NCI-H2171 treated with DMSO at 0.1 percent for 48 hours (cell line): ENCODE results near the gene WNT3A.

Experiments used
- DNase-seq: peaks from one replicate; lab custom pipeline; 2025; lab: John Stamatoyannopoulos, UW

Gene WNT3A

DNA sequence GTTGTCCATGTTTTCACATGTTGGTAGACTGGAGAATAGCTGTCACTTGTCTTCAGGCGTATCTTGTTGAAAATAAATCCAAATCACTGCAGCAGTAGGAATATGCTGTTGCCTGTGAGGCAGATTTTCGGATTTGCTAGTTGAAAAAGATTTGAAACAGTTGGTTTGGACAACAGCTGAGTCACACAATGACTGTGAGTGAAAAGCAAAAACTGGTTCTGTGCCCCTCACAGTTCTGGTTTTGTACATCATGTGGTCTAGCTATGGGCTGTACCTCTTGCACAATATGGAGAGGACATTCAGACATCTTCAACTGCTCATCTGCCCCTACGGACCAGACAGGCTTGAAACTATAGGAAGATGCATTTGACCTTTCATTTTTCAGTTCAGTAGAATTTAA is 77.5 kb downstream of the WNT3A start:
- no peak for DNase-seq

DNA sequence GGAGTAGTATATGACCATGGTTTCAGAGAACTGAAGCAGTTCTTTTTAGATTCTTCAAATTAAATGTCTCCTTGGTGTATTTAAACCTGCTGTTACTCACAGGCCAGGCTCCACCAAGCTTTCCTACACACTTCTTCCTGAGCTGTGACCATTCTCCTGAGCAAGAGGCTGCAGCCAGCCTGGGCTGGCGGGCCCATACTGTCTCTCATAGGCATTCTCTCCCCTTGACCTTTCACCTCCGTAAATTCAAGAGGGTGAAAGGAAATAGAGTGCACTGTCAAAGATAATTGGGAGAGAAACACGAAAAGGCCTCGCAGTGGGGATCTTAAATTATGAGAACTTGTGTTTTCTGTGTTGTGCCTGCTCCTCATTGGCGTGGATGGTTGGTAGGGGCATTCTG is 78.0 kb downstream of the WNT3A start:
- DNase-seq, result no peak

DNA sequence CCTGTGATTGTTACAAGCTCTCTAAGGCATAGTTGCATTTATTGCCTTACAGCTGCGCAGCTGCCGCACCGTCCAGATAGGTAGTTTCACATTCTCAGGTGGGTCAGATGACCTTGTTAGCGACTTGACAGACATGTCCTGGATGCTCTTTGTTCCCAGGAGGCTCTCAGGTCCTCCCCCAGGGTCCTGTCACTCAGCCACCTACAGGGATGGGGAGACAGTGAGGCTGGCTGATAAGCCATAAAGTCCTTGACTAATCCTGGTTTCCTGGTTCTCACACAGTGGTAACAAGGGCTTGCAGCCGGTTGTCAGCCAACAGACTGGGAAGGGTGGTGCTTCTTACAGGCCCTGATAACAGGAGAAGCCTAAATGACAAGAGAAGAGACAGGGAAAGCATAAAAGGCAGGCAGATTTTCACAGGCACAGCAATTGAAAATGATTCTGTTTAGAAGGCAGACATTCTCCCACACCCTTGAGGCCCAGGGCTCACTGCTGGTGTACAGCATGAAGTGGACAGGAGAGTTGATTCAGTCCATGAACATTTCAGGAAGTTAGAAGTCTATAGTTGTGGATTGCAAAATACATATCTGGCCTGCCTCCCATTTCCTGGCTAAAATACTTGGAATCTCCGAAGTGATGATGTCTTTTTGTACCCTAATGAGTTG is 78.6 kb downstream of the WNT3A start:
- no peak for DNase-seq

DNA sequence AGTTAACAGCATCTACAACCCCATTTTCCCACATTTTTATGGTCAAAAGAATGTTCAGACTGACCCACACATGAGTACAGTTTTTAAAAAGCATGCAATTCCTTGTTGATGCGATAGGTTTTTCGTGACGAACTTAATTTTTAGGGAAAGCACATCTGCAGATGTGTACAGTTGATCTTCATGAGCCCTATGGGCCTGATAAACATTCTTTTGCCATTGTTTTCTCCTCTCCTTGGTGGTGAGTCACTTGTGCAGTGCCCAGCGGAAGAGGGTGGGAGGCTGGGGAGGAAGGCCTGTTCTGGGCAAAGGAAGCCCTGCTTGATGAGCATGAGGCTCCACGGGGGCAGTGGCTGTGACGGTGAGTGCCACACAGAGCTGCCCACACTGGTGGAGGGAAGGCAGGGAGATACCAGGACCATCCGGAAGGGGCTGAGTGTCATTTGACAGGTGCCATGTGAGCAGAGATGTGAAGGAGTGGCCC is 81.0 kb downstream of the WNT3A start:
- DNase-seq, result no peak

DNA sequence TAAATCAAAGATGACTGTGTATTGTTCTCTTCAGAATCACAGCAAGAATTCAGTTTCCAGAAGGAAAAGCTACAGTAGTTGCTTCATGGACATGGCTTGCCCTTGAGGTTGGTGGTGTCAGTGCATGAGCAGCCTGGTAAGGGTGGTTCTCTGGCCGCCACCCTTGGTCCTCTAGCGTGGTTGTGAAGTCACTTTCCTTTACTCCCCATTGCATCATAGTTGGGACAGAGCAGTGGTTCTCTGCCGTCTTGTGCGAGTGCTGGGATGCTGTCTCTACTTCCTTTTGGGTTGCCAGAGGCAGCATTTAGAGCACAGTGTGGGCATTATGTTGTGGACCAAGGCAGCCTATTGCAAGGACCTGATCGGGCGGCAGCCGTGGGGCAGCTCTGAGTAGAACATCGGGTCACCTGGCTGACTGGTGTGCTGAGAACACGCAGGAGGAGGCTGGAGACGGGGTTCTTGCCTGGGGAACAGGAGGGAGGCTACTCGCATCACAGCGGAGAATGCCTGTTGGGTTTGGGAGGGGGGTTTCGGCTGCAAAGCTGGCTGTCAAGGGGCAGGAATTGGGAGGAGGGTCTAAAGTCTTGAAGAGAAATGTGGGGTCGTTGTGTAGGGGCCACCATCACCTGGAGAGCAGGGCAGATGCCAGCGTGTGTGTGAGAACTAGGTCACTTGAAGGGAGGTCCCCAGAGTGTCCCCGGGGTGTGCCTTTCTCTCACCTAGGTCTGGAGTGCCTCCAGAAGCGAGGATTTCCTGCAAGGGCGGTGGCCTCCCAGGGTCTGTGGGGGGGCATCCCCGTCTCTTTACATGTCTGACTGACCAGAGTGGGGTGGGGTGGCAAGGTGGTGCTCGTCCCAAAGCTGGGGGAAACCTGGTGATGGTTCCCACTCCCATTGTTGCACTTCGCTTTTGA is 82.0 kb downstream of the WNT3A start:
- no peak for DNase-seq

DNA sequence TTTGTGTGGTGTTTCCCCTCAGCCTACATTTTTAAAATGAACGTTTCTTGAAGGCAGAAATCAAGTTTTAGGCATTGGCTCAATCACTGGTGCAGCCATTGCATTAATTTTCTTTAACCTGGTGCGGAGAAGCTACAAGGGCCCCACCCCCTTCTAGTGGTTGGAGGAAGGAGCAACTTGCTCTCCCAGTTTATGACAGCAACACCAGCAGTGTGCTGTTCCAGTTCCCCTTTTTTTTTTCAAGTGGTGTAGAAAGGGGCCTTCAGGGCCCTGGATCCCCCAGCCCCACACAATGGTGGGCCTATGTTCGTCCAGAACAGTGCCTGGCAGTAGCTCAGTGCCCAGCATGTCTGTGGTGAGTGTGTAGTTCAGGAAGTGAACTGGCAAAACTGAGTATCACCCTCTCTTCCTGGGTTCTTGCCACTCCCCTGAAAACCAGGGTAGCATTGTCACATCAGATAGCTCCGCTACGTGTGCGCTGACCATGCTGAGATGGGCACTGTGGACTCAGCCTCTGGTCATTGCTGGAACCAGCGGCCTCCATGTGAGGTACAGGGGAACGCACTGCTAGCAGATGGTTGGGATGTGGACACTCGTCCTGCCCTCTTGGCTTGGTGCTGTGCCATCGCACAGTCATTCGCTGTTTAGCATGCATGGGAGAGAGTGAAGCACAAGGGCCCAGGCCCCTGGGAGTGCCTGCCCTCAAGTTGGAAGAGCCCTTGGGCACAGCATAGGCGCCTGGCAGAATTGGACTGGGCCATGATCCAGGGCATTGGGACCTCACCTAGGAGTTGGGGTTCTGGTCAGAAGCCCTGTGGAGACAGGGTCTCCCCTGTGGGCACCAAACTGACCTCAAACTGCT is 83.0 kb downstream of the WNT3A start:
- DNase-seq, result no peak

DNA sequence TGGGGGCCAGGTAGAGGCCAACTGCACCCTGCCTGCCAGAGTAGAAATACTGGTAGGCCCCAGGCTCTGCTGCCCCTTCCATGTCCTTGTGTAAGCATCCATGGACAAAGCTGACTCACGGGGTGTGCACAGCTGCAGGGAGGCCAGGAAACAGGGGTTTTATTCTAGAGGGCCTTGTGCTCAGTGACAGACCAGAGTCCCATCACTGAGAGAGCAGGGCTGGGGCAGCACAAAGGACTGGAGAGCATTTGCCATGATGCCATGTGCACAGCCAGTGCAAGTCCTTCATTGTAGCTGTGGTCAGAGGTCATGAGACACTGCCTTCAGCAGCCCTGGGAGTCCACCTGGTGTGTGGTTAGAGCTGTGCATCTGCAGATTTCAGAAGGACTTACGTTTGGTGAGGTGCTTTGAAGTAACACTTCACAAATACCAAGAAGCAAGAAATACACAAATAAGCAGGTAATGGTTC is 83.8 kb downstream of the WNT3A start:
- no peak for DNase-seq

DNA sequence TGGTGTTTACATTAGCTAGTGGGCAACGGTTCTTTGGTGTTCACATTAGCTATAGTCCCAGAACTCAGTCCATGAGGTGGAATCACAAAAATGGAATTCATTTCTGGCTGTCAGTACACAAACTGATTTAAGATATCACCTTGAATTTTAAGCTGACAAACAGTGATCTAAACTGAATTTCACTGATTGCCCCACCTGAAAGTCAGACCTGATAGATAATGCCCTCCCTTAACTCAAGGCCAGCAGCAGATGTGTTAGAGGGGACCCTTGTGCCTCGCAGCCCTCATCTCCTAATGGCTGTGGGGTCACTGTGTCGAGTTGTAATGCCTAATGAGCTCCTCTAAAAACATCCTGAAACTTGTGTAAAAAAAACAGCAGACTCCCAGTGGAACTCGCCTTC is 84.3 kb downstream of the WNT3A start:
- no peak for DNase-seq

DNA sequence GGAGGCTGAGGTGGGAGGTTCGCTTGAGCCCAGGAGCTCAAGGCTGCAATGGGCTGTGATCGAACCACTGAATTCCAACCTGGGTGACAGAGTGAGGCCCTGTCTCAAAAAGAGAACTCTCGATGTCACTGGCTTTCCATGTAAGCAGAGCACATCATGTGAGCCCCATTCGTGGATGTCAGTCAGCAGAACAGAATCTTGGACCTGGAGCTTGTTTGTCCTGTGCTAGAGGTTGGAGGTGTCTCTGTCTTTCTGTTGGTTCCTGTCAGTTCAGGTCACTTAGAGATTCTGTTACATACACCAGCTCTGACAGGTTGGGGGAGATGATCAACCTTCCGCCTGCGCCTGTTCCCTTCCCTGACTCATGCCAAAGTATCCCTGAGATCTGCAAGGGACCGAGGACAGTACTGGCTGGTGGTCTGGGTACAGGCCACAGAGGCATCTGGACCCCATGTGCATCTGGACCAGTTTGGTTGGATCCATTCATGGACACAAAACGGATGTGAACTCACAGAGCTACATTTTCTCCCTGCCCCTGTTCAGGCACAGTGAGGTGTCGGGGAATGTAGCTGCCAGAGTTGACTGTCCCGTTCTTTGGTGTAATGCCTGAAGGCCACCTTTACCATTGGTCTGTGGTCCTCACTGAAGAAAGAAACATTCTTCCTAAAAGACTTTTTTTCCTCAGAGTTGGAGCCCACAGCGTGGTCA is 85.7 kb downstream of the WNT3A start:
- no peak for DNase-seq

DNA sequence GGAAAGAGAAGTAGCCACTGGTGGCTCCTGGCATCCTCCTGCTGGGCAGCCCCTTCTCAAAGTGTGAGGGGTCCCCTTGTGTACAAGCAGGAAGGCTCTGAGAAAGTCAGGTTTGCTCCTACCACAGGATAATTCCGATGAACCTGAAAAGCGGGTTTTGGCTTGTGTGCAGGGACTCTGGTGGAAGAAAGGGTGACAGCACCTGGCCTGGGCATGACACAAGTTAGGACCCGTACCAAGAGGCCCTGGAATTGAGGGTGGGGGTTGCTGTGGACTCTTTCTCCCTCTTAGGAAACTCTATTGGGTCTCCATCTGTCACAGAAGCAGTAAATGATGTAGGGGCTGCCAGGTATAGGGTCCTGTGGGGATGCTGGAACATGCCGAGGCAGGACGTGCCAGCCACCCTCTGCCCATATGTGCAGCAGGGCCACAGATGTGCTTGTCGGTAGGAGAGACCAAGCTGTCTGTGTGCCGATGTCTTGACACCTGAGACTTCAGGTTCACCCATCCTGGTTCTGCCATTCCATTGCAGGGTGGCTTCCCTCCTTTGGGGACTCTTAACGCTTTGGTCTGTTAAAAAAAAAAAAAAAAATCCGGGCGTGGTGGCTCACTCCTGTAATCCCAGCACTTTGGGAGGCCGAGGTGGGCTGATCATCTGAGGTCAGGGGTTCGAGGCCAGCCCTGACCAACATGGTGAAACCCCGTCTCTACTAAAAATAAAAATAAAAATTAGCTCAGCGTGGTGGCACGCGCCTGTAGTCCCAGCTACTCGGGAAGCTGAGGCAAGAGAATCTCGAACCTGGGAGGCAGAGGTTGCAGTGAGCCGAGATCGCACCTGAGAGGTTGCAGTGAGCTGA is 86.5 kb downstream of the WNT3A start:
- peak; percentile 96 for DNase-seq

DNA sequence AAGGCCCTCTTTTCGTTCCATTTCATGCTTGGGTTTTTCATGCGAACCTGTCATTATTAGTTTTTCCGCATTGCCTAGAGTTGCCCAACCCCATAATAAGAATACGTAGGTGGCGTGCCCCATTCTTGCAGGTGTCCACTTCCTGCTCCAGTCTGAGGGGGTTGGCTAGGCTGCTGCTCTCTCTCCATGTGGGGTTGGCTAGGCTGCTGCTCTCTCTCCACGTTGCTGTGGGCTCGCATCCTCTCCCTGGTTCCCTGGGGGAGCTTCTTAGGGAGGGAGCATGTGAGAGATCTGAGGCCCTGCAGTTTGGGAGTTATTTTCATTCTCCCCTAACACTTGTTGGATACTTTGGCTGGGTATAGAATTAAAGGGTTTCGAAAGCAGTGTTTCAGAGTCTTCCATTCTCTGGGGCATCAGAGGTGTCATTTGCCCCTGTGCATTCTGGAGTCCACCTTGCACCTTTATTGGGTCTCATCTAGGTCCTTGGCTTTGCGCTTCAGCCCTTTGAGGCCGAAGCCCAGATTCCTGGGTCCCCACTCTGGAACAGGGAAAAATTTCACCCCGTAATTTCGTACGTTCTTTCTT is 87.7 kb downstream of the WNT3A start:
- DNase-seq, result no peak

DNA sequence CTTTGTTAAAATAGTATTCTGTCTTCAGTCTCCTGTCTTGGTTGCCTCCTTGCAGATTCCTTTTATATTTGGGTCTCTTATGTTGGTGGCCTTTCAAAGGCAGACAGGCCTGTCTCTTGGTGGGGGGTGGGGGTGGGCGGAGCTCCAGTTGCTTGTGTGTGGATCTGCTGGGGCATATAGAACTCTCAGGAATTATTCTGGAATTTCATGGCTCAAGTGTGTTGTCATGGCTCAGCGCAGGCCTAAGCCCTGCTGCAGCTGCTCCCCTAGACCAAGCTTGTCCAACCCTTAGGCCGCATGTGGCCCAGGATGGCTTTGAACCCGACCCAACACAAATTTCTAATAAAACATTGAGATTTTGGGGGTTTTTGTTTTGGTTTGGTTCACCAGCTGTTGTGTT is 88.4 kb downstream of the WNT3A start:
- DNase-seq, result no peak

DNA sequence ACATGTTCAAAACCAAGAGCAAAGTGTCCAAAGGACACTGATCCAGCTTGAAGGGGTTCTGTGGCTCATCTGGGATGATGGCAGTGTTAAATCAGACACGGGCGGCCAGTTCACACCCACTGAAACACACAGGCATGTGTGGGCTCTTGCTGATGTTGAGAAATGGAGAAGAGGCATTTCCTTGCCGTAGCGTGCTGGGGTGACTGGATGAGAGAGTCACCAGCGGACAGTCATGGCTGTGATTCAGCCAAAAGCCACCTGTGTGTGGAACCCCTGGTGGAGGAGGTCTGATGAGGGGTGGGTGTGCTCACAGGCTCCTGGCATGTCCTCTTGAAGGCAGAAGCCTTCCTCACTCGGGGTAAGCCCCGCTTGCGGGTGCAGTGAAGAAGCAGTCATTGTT is 89.1 kb downstream of the WNT3A start:
- no peak for DNase-seq

DNA sequence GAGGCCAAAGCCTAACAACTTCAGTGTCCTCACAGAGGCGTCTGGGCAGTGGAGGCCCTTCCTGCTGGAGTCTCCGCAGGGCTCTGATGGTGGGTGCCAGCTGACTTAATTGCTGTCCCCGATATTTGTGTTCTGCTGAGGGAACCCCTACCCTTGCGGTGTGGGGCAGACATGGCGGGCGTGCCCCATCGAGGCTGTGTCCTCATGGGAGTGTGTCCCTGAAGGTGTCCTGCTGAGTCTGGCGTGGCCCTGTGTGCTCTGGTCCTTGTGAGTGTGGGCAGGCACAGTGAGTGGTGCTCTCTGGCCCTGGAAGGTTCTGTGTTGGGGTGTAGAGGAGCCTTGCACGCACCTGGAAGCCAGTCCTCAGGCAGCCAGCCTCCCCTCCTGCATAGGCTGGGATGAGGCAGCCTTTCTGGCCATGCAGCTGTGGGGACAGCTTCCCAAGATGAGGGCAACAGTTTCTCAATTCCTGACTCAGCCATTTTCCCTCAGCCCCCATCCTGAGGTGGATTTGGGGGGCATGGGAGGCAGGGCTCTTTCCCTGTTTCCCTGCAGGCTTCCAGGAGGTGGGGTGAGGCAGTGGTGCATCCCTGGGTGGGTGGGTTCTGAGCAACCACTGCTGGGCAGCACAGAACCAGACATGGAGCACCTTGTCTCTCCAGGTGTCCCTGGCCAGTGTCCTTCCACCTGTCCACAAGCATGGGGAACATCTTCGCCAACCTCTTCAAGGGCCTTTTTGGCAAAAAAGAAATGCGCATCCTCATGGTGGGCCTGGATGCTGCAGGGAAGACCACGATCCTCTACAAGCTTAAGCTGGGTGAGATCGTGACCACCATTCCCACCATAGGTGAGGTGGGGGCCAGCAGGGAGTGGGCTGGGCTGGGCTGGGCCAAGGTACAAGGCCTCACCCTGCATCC is 89.9 kb downstream of the WNT3A start:
- no peak for DNase-seq

DNA sequence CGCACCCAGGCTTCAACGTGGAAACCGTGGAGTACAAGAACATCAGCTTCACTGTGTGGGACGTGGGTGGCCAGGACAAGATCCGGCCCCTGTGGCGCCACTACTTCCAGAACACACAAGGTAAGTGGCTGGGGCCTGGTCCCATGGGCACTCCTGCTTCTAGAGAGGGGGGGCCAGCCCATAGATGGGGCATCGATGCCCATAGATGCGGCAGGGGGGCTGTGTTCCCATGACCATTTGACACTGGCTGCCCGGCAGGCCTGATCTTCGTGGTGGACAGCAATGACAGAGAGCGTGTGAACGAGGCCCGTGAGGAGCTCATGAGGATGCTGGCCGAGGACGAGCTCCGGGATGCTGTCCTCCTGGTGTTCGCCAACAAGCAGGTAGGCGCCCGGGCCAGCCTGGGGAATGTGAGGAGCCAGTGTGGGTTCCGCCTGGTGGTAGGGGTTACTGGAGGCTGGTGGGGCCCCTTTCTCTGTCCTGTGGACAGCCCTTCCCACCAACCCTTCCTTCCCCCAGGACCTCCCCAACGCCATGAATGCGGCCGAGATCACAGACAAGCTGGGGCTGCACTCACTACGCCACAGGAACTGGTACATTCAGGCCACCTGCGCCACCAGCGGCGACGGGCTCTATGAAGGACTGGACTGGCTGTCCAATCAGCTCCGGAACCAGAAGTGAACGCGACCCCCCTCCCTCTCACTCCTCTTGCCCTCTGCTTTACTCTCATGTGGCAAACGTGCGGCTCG is 90.7 kb downstream of the WNT3A start:
- no peak for DNase-seq

DNA sequence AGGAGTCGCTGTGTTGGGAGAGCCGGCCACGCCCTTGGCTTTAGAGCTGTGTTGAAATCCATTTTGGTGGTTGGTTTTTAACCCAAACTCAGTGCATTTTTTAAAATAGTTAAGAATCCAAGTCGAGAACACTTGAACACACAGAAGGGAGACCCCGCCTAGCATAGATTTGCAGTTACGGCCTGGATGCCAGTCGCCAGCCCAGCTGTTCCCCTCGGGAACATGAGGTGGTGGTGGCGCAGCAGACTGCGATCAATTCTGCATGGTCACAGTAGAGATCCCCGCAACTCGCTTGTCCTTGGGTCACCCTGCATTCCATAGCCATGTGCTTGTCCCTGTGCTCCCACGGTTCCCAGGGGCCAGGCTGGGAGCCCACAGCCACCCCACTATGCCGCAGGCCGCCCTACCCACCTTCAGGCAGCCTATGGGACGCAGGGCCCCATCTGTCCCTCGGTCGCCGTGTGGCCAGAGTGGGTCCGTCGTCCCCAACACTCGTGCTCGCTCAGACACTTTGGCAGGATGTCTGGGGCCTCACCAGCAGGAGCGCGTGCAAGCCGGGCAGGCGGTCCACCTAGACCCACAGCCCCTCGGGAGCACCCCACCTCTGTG is 91.6 kb downstream of the WNT3A start:
- DNase-seq, result no peak

DNA sequence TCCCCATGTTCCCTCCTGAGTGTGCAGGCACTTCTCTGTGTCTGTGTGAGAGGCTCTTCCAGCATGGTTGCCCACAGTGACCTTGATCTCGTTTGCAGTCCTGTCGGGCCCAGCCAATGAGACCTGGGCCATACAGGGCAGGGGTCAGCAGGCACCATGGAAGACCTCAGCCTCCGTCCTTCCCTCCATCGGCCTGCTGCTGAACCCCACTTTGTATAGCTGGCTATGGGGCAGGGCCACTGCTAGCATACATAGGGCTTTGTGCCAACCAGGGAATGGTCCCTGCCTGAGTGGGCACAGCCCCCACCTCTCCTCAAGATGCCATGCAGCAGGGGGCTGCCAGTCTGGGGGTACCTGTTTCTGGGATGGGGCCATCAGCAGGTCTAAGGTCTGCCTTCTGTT is 92.5 kb downstream of the WNT3A start:
- DNase-seq, result no peak
